ENCODE measurements around the gene LAMC1.

LAMC1 gene

DNA sequence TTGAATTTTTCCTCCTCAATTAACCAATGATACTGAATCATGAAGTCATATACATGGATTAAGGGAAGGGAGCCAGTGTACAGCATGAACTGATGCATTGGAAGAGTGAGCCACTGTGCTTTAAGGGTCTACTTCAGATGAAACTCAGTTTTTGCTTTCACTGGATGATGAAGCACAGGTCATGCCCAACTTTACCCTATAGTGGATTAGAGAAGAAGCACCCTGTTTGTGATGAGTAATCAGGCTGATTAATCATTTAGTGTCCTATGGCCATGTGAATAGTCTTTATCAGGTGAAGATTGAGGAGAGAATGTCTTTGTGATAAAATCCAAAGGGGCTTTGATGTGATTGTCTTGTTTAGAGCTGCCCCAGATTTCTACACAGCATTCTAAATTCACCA, 24.7 kb upstream of the LAMC1 start:
- Histone ChIP-seq H3K4me3 (ENCODE audit: low read length) (no peak overlapping the region), H3K9me3 (ENCODE audit: insufficient read depth, low read depth, low read length) (no peaks in the 10 kb centered on the region), H3K9ac (ENCODE audit: low read depth, low read length) (no peak overlapping the region), H3K27me3 (ENCODE audit: insufficient read depth, low read length) (no peaks in the 10 kb centered on the region), H3K4me1 (ENCODE audit: insufficient read depth, low read length) (no peaks in the 10 kb centered on the region), H3K36me3 (ENCODE audit: insufficient read depth, low read length) (no peaks in the 10 kb centered on the region), H3K27ac (ENCODE audit: low read depth, low read length) (no peak overlapping the region)

- no peak overlapping the region for H3K4me3 ChIP-seq (ENCODE audit: low read length)
- H3K4me1 ChIP-seq (ENCODE audit: insufficient read depth, low read length) = no peaks in the 10 kb centered on the region
- 93% methylated on average over 4 of the region's 4 CpGs for WGBS
- no peaks in the 10 kb centered on the region for H3K9me3 ChIP-seq (ENCODE audit: insufficient read depth, low read depth, low read length)
- H3K36me3 ChIP-seq (ENCODE audit: insufficient read depth, low read length) = no peaks in the 10 kb centered on the region
- H3K9ac ChIP-seq (ENCODE audit: low read depth, low read length) = no peak overlapping the region
- no peak overlapping the region for H3K27ac ChIP-seq (ENCODE audit: low read depth, low read length)
- H3K27me3 ChIP-seq (ENCODE audit: insufficient read depth, low read length) = no peaks in the 10 kb centered on the region
Measured at GRCh38 chr1:183000167-183000962, 22.9 kb upstream of the LAMC1 start.

GRCh38 chr1:183002267-183002666, 21.0 kb upstream of the LAMC1 start:
- Histone ChIP-seq H3K9me3 (ENCODE audit: insufficient read depth, low read depth, low read length) (no peaks in the 10 kb centered on the region), H3K4me1 (ENCODE audit: insufficient read depth, low read length) (no peaks in the 10 kb centered on the region), H3K27me3 (ENCODE audit: insufficient read depth, low read length) (no peaks in the 10 kb centered on the region), H3K27ac (ENCODE audit: low read depth, low read length) (no peak overlapping the region), H3K4me3 (ENCODE audit: low read length) (no peak overlapping the region), H3K9ac (ENCODE audit: low read depth, low read length) (no peak overlapping the region), H3K36me3 (ENCODE audit: insufficient read depth, low read length) (no peaks in the 10 kb centered on the region)

- H3K27me3 ChIP-seq (ENCODE audit: insufficient read depth, low read length) = no peaks in the 10 kb centered on the region
- H3K27ac ChIP-seq (ENCODE audit: low read depth, low read length) = no peak overlapping the region
- H3K4me1 ChIP-seq (ENCODE audit: insufficient read depth, low read length) = no peaks in the 10 kb centered on the region
- no peaks in the 10 kb centered on the region for H3K9me3 ChIP-seq (ENCODE audit: insufficient read depth, low read depth, low read length)
- WGBS = 100% methylated on average over 2 of the region's 3 CpGs
- H3K9ac ChIP-seq (ENCODE audit: low read depth, low read length) = no peak overlapping the region
- no peaks in the 10 kb centered on the region for H3K36me3 ChIP-seq (ENCODE audit: insufficient read depth, low read length)
- no peak overlapping the region for H3K4me3 ChIP-seq (ENCODE audit: low read length)
Measured at GRCh38 chr1:183002797-183003196, 20.4 kb upstream of the LAMC1 start.

DNA sequence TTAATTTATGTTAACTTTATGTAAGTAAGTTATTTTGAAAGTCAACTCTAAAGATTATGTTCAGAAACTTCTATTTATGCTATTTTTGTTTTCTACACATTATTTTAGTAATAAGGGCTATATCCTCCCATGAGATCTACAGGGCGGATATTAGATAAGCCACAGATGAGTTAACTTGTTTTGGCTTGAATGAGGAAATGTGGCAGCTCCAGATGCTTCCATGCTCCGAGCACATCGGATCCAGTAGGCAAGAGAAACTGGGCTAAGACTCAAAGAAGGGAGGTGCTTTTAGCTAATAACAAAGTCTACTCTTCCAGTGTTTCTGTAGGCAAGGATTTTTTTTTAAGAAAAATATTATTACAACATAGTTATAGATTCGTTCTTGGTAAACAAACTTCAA, 20.0 kb upstream of the LAMC1 start:
- Histone ChIP-seq H3K9ac (ENCODE audit: low read depth, low read length) (no peak overlapping the region), H3K27ac (ENCODE audit: low read depth, low read length) (no peak overlapping the region), H3K36me3 (ENCODE audit: insufficient read depth, low read length) (no peaks in the 10 kb centered on the region), H3K27me3 (ENCODE audit: insufficient read depth, low read length) (no peaks in the 10 kb centered on the region), H3K4me1 (ENCODE audit: insufficient read depth, low read length) (no peaks in the 10 kb centered on the region), H3K9me3 (ENCODE audit: insufficient read depth, low read depth, low read length) (no peaks in the 10 kb centered on the region), H3K4me3 (ENCODE audit: low read length) (no peak overlapping the region)
- WGBS = 87% methylated on average over 4 of the region's 4 CpGs

GRCh38 chr1:183004141-183004540, 19.1 kb upstream of the LAMC1 start:
- Histone ChIP-seq H3K27ac (ENCODE audit: low read depth, low read length) (no peak overlapping the region), H3K36me3 (ENCODE audit: insufficient read depth, low read length) (no peaks in the 10 kb centered on the region)
- WGBS = 100% methylated on average over 2 of the region's 2 CpGs

GRCh38 chr1:183011859-183012258, 11.4 kb upstream of the LAMC1 start:
- Histone ChIP-seq H3K27ac (ENCODE audit: low read depth, low read length) (no peak overlapping the region), H3K9me3 (ENCODE audit: insufficient read depth, low read depth, low read length) (no peaks in the 10 kb centered on the region), H3K27me3 (ENCODE audit: insufficient read depth, low read length) (no peaks in the 10 kb centered on the region), H3K4me3 (ENCODE audit: low read length) (no peak overlapping the region), H3K4me1 (ENCODE audit: insufficient read depth, low read length) (no peaks in the 10 kb centered on the region), H3K36me3 (ENCODE audit: insufficient read depth, low read length) (no peaks in the 10 kb centered on the region), H3K9ac (ENCODE audit: low read depth, low read length) (no peak overlapping the region)
- WGBS = 95% methylated on average over 4 of the region's 4 CpGs

More at GRCh38 chr1:183004141-183004540, 19.1 kb upstream of the LAMC1 start:
- Histone ChIP-seq H3K27me3 (ENCODE audit: insufficient read depth, low read length) (no peaks in the 10 kb centered on the region), H3K4me1 (ENCODE audit: insufficient read depth, low read length) (no peaks in the 10 kb centered on the region), H3K4me3 (ENCODE audit: low read length) (no peak overlapping the region), H3K9ac (ENCODE audit: low read depth, low read length) (no peak overlapping the region), H3K9me3 (ENCODE audit: insufficient read depth, low read depth, low read length) (no peaks in the 10 kb centered on the region)

- no peaks in the 10 kb centered on the region for H3K36me3 ChIP-seq (ENCODE audit: insufficient read depth, low read length)
- WGBS = 93% methylated on average over 5 of the region's 6 CpGs
- H3K9me3 ChIP-seq (ENCODE audit: insufficient read depth, low read depth, low read length) = no peaks in the 10 kb centered on the region
- H3K9ac ChIP-seq (ENCODE audit: low read depth, low read length) = no peak overlapping the region
- no peak overlapping the region for H3K4me3 ChIP-seq (ENCODE audit: low read length)
- H3K27ac ChIP-seq (ENCODE audit: low read depth, low read length) = no peak overlapping the region
- no peaks in the 10 kb centered on the region for H3K4me1 ChIP-seq (ENCODE audit: insufficient read depth, low read length)
- H3K27me3 ChIP-seq (ENCODE audit: insufficient read depth, low read length) = no peaks in the 10 kb centered on the region
Measured at GRCh38 chr1:183012301-183012994, 10.8 kb upstream of the LAMC1 start.

DNA sequence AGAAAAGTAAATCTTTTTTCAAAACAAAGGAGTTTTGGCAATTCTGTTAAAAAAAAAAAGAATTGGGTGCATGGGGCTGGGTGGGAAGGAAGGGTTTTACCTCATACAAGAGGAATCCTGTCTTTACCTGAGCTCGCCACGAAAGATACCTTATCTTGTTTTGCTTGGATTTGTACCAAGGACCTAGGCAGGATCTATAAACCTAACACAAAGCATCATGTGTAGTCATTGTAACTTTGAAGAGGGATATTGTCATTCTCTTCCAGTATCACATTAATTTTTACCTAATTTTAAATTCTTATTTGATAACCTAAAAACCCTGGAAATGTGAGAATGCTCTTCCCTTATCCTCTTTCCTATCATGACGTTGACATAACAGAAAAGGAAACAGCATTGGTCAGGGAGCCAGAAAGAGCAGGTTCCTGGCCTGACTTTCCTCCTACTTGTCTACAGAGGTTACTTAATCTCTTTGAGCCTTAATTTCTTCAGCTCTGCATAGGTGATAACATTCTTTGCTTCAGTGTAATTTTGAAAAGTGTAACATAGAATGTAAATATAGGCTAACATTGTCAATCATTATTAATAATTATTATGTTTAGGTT, 4.0 kb upstream of the LAMC1 start:
- Histone ChIP-seq H3K9me3 (ENCODE audit: insufficient read depth, low read depth, low read length) (no peaks in the 10 kb centered on the region), H3K9ac (ENCODE audit: low read depth, low read length) (no peak overlapping the region), H3K4me1 (ENCODE audit: insufficient read depth, low read length) (peaks cover 21% of the 10 kb centered on the region), H3K27me3 (ENCODE audit: insufficient read depth, low read length) (no peaks in the 10 kb centered on the region), H3K27ac (ENCODE audit: low read depth, low read length) (no peak overlapping the region), H3K4me3 (ENCODE audit: low read length) (no peak overlapping the region), H3K36me3 (ENCODE audit: insufficient read depth, low read length) (no peaks in the 10 kb centered on the region)
- WGBS = 72% methylated on average over 1 of the region's 3 CpGs

- 74% methylated on average over 1 of the region's 1 CpG for WGBS
- Histone ChIP-seq H3K9ac (ENCODE audit: low read depth, low read length) (no peak overlapping the region), H3K4me3 (ENCODE audit: low read length) (no peak overlapping the region), H3K9me3 (ENCODE audit: insufficient read depth, low read depth, low read length) (no peaks in the 10 kb centered on the region), H3K27me3 (ENCODE audit: insufficient read depth, low read length) (peaks cover 3% of the 10 kb centered on the region), H3K4me1 (ENCODE audit: insufficient read depth, low read length) (peaks cover 25% of the 10 kb centered on the region), H3K36me3 (ENCODE audit: insufficient read depth, low read length) (no peaks in the 10 kb centered on the region), H3K27ac (ENCODE audit: low read depth, low read length) (no peak overlapping the region)
Measured at GRCh38 chr1:183019860-183020259, 3.4 kb upstream of the LAMC1 start.

DNA sequence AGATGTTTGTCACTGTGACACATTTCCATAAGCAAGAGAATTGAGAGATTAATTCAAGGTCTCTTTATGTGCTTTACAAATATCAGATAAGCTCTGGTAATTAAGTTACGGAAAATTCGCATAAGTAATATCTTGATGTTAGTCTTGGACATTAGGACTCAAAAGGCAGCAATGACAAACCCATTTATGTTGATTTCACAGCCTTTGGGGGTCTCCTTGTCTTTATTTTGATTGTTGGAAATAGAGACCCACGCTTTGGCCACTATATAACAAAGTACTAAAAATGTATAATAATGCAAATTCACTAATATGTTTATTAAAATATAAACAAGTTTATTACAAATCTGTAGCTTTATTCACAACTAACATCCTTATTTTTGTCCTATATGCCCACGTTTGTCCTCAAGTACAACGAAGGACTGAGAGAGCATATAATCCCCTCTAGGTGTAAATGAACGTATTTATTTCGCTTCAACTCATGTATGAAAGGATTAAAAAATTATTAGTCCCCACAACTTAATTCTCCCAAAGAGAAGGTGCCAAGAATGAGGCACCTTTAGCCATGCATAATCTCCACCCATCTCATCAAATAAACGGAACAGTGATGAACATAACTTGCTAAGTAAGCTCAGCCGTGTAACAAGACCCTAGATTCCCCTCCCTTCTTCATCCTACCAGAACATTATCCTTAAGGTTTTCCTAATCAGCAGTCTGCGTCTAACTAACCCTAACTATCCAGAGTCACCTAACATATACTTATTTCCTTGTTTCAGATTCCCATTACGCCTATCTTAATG, 1.6 kb upstream of the LAMC1 start:
- WGBS = 56% methylated on average over 9 of the region's 11 CpGs
- Histone ChIP-seq H3K27ac (ENCODE audit: low read depth, low read length) (peak overlapping the region; percentile 93), H3K36me3 (ENCODE audit: insufficient read depth, low read length) (no peaks in the 10 kb centered on the region), H3K9me3 (ENCODE audit: insufficient read depth, low read depth, low read length) (no peaks in the 10 kb centered on the region), H3K9ac (ENCODE audit: low read depth, low read length) (peak overlapping the region; percentile 81), H3K27me3 (ENCODE audit: insufficient read depth, low read length) (peaks cover 5% of the 10 kb centered on the region), H3K4me1 (ENCODE audit: insufficient read depth, low read length) (peaks cover 42% of the 10 kb centered on the region), H3K4me3 (ENCODE audit: low read length) (peak overlapping the region; percentile 75)

Data from HUES64 (cell line).